ENCODE results near the gene PTGR2.
"Not testable (repeated sequence)": the region's sequence is repeated elsewhere in the genome, so short reads cannot be mapped to it uniquely, and the experiment has no call there.

The PTGR2 gene

GRCh38 chr14:73829526-73830431 lies 21.9 kb upstream of the PTGR2 start:
- TF ChIP-seq CTCF (IDR thresholded peaks at IDR 0.05; ENCODE audit: control insufficient read depth, insufficient read depth, low read depth, low read length, missing control alignments) = no peak
- no peak overlapping the region for H3K4me3 ChIP-seq (ENCODE audit: control insufficient read depth, low read depth, low read length)
- DNase-seq (ENCODE audit: low read depth) = peak; percentile 52

DNA sequence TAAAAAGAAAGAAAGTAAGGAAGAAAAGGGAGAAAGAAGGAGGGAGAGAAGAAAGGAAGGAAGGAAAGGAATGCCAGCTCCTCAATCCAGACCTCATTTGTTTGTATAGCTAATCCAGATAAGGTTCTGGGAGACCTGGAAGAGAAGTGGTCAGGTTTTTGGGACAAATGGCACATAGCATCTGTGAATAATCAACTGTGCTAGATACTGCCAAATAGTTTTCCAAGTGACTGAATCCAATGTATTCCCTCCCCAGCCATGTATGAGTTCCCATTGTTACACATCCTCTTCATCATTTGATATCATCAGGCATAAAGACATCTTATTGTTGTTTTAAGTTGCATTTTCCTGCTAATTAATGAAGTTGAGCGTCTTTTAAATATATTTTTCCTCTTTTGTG lies 18.6 kb upstream of the PTGR2 start:
- H3K4me3 ChIP-seq (ENCODE audit: control insufficient read depth, low read depth, low read length) = no peak overlapping the region
- DNase-seq (ENCODE audit: low read depth) = no peak
- no peak for TF ChIP-seq CTCF (IDR thresholded peaks at IDR 0.05; ENCODE audit: control insufficient read depth, insufficient read depth, low read depth, low read length, missing control alignments)

- no peak for DNase-seq (ENCODE audit: low read depth)
- no peak for TF ChIP-seq CTCF (IDR thresholded peaks at IDR 0.05; ENCODE audit: control insufficient read depth, insufficient read depth, low read depth, low read length, missing control alignments)
- H3K4me3 ChIP-seq (ENCODE audit: control insufficient read depth, low read depth, low read length) = no peak overlapping the region
Observed at GRCh38 chr14:73833530-73834260, 17.9 kb upstream of the PTGR2 start.

DNA sequence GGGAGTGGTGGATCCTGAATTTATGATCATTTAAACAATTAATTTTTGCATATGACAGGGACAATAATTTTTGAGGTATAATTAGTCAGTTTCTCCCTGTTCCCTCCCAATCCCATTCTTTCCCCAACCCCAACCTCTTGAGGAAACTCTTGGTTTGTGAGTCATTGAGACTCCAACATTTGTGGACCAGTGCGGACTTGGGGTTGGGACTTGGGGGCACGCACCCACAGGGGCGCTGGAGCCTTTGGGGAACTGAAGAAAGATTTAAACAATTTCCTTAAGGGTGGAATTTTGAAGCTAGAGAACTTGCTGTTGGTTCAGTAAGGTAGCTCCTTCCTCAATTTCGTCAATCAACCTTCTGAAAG lies 17.4 kb upstream of the PTGR2 start:
- no peak overlapping the region for H3K4me3 ChIP-seq (ENCODE audit: control insufficient read depth, low read depth, low read length)
- no peak for TF ChIP-seq CTCF (IDR thresholded peaks at IDR 0.05; ENCODE audit: control insufficient read depth, insufficient read depth, low read depth, low read length, missing control alignments)
- no peak for DNase-seq (ENCODE audit: low read depth)

DNA sequence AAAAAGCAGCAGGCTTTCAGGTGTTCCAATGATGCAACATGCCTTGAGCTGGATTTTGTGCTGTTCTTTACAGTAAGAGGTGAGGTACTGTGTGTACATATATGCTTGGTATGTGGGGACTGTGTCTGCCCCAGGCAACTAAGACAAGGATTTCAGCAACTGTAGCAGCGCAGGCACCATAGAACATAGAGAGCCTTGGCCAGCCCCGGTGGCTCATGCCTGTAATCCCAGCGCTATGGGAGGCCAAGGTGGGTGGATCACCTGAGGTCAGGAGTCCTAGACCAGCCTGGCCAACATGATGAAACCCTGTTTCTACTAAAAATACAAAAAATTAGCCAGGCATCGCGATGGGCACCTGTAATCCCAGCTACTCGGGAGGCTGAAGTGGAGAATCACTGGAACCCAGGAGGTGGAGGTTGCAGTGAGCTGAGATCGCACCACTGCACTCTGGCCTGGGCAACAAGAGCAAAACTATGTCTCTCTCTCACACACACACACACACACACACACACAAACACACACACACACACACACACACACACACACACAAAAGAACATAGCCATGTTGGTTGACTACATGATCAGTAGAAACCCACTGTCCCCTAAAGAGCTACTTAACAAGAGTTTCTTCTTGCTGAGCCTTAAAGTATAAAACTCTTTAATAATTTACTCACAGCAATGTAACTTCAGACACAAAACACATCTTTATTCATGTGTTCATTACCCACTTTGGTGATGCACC lies 13.2 kb upstream of the PTGR2 start:
- H3K4me3 ChIP-seq (ENCODE audit: control insufficient read depth, low read depth, low read length); DNase-seq (ENCODE audit: low read depth): not testable (repeated sequence)

- no peak for TF ChIP-seq CTCF (IDR thresholded peaks at IDR 0.05; ENCODE audit: control insufficient read depth, insufficient read depth, low read depth, low read length, missing control alignments)
- no peak for DNase-seq (ENCODE audit: low read depth)
- no peak overlapping the region for H3K4me3 ChIP-seq (ENCODE audit: control insufficient read depth, low read depth, low read length)
Observed at GRCh38 chr14:73842201-73842600, 9.4 kb upstream of the PTGR2 start.
